Activated naive CD4-positive, alpha-beta T cell treated with anti-CD3 and anti-CD28 coated beads, Interleukin-2, amount 50 U/mL, for 16 hours (primary cell): Measurements from ENCODE around the gene CAPN8.

Experiments
- DNase-seq: peaks from one replicate; pipeline ENCODE4 v3.0.0-alpha.2; 2020

The CAPN8 gene

DNA sequence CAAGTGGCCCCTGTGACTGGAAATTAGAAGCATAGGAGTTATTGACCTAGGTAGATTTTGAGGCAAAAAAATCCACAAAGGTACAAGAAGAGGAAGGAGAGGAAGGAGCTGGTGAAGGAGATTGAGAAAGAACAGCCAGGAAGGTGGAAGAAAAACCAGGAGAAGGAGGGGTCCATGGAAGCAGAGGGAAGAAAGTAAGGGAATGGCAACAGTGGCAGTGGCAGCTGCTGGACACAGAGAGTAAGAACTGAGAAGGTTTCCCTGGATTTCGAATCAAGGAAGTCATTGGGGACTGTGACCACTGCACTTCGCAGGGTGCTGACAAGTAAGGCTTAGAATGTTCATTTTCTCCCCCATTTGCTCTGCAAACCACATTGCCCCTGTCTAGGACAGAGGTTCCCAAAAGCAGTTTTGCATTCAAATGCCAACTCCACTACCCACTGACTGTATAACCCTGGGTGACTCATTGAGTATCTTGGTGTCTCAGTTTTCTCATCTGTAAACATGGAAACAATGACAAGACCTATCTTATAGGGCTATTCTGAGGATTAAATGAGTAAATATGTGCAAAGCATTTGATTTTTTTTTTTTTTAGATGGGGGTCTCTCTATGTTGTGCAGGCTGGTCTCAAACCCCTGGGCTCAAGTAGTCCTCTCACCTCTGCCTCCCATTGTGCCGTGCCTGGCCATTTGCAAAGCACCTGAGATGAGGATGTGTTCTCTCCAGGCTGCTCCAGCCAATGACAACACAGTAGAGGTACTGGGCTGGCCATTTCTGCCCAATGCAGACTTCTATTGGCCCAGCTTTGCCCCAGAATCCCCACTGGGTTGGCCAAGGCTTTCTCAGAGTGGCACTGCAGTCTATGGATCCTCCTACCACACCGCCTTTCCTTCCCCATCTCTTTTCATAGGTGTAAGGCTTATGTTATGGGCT lies 37.5 kb upstream of the CAPN8 start:
- DNase-seq, result no peak

DNA sequence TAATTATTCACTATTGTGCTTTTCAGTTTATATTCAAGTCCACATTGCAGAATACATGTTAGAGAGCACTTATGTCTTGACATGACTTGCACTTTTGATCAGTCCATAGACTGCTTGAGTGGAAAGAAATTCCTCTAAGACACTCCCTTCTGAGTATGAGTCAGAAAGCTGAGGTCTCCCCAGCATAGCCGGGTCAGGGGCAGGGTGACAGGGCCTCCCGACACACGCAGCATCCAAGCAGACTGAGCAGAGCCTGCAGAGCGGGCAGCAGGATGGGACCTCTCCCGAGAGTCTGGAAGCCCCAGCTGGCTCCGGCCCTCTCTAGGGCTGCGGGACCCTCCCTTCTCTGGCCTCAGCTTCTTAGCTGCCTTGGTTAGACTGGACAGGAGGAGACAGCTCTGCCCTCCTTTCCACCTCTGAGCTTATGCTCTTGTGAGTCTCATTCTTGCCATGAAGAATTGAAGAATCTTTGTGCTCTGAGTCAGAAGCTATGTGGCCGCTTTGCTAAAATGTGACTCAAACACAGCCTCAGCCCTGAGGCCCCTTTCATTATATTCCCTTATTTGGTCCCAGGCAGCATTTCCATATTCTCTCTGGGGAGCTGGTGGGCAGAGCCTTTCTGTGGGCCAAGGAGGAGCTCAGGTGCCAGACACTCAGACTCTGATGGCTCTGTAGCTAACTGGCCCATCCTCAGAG lies 35.6 kb upstream of the CAPN8 start:
- DNase-seq, result no peak

DNA sequence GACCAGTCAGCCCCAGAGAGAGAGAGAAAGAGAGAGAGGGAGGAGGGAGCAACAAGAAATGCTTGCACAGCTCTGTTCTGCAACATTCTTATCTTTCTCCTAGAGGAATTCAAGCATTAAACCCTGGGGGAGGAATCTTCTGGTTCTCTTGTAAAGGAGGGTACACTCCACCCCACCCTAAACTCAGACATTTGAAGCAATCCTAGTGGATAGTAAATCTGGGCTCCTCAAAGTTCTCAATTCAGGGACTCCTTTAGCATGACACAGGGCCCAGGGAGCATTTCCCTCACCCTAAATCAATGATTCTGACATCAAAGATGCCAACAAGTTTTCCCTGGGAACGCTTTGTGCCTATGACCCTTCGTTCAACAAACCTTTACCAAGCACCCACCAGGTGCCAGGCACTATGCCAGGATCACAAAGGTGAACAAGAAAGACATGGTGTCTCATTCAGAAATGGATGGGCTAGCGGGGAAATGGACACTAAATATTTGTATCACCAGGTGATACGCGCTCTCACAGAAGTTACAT lies 35.0 kb upstream of the CAPN8 start:
- DNase-seq, result no peak

DNA sequence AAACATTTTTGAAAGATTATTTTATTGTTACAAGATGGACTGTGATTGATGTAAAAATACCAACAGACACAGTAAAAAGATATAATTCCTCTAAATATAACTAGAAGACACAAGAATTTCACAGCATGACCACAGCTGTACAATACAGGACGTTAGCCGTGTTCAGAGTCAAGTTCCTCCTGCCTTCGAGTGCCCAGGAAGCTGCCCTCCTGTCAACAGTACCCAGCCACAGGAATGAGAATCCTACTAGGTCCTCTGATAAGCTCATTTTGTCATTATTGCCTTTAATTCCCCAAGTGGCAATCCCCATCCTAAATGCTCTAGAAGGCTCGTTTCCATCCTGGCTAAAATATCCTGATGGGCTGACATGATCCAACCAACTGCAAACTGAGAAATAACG lies 30.4 kb upstream of the CAPN8 start:
- DNase-seq, result no peak

DNA sequence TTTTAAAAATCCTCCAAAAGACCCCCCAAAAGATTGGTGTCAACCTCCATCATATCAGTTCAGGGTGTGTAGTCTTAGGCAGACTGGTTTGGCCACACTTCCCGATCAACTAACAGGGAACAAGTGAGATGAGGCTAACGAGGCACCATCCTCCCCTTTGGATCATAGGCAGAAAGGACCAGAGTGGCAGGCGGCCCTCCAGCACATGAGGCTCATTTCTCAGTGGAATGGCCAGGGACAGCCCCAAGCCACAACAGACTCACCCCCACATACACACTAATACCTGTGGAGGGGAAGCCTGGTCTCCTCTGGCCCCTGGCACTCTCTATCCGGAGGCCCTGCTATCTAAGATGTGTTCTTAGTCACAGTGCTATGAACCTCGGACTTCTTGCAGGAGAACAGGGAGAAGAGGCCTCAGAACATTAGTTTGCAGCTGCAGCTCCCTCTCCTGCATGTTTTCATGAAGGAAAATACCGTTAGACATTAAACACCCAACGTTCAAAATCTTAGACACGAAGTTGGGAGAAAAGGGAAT lies 29.6 kb upstream of the CAPN8 start:
- DNase-seq, result no peak

DNA sequence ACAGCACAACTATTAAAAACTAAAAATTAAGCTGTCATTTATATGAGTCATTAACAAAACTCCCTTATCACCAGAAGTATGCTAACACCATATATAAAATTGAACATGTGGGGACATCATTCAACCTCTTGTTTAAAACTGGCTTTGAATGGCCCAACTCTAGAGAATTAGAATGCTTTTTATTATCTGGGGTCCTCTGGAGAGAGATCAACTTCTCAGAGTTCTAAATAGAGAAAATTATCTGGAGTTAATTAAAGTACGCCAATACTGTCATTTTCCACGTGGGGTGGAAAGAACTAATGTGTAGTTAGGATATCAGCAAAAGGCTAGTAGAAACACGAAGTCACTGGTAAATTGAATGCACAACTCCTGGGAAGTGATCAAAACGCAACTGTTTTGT lies 25.6 kb upstream of the CAPN8 start:
- DNase-seq, result no peak

DNA sequence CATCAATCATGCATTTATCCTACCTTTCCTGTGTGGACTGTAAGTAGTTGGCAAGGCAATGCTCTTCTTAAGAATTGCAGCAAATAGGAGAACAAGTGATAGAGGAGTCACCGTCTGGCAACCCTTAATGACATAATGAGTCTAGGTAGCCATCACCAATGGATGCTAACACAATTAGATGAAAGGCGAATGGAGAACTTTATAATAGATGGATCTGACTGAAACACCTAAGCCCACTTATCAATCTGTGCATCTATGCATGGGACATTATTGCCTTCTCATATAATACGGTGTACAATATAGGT lies 18.9 kb upstream of the CAPN8 start:
- DNase-seq, result no peak

DNA sequence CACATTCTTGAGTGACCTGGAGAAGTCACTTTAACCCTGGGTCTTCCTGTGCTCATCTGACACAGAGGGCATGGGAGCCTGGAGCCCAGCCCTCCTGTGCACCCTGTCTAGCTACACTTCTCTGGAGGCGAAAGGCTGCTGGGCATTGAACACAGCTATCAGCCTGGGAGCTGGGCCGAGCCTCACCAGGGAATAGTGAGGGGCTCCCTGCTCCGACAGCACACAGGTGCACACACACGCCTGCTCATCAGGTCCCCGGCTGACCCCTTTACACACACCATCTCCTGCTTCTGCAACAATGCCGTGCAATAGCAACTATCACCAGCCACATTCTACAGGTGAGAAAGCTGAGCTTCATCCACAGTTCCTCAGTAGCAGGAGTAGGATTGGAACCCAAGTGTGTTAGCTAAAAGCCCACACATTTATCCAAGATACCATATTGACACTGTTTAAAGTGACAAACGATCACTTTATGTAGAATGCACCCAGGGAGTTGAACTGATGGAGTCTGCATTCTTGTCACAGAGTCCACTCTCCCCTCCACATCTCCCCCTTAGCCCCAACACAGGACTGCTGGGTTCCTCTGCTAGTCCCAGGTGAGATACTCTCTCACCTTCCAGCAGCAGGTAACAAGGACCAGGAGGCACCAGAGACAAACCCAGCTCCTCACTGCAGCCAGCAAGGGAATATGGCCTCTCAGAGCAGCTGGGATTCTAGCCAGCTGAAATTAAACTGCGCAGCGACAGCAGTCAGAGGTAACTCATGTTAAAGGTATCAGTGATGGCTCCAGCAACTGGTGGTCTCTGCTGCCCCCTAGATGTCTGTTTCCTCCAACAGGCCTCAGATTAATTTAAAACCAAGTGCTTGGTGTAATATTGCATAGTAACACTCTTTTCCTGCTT lies 18.3 kb upstream of the CAPN8 start:
- peak; percentile 63 for DNase-seq

DNA sequence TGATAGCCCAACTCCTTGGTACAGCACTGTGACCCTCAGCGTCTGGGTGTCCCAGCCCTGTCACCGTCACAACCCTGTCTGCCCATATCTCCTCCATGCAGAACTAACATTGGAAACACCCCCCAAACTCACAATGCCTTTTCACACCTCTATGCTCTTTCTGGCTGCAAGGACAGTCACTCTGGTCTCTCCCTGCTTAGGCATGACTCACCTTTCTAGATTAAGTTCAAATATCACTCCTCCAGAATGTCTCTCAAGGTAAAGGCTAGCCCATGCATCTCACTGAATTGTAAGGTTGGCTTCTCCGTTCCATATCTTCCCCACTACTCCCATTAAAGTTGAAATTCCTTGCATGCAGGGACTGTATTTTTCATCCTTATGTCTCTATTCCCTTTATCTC lies 17.0 kb upstream of the CAPN8 start:
- no peak for DNase-seq

DNA sequence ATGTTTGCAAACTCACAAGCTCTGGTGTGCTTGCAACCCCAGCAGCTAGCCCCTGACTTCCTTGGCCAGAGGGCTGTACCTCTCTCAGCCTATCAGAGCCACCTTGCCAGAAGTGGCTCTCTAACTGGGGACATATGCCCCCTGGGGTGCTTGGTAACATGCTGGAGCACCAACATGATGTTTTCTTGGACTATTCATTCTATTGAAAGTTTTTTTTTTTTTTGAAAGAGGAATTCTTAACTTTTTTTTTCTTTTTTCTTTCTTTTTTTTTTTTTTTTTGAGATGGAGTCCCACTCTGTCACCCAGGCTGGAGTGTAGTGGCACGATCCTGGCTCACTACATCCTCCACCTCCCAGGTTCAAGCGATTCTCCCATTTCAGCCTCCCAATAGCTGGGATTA lies 14.7 kb upstream of the CAPN8 start:
- DNase-seq, result no peak

DNA sequence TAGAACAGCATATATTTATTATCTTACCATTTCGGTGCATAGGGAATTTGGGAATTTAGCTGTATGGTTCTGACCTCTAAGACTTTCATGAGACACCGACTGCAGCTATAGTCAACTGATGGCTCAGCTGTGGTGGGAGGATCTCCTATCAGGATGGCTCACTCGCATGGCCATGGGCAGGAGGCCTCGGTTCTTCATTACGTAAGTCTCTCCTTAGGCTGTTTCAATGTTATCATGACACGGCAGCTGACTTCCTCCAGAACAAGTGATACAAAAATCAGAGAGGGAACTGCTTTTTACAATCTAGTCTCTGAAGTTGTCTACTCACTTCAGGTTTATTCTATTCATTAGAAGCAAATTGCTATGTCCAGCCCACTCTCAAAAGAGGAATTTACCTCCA lies 13.3 kb upstream of the CAPN8 start:
- DNase-seq, result no peak

DNA sequence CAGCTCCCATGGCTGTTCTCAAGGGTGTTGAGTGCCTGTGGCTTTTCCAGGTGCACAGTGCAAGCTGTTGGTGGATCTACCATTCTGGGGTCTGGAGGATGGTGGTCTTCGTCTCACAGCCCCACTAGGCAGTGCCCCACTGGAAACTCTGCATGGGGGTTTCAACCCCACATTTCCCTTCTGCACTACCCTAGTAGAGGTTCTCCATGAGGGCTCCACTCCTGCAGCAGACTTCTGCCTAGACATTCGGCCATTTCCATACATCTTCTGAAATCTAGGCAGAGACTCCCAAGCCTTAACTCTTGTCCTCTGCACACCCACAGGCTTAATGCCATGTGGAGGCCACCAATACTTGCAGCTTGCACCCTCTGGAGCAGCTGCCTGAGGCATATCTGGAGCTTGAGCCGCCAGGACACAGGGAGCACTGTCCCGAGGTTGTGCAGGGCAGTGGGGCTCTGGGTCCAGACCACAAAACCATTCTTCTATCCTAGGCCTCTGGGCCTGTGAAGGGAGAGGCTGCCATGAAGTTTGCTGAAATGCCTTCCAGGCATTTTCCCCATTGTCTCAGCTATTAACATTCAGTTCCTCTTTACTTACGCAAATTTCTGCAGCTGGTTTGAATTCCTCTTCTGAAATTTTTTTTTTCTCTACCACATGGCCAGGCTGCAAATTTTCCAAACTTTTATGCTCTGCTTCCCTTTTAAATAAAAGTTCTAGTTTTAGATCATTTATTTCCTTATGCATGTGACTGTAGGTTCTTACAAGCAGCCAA lies 8.8 kb upstream of the CAPN8 start:
- DNase-seq, result no peak

DNA sequence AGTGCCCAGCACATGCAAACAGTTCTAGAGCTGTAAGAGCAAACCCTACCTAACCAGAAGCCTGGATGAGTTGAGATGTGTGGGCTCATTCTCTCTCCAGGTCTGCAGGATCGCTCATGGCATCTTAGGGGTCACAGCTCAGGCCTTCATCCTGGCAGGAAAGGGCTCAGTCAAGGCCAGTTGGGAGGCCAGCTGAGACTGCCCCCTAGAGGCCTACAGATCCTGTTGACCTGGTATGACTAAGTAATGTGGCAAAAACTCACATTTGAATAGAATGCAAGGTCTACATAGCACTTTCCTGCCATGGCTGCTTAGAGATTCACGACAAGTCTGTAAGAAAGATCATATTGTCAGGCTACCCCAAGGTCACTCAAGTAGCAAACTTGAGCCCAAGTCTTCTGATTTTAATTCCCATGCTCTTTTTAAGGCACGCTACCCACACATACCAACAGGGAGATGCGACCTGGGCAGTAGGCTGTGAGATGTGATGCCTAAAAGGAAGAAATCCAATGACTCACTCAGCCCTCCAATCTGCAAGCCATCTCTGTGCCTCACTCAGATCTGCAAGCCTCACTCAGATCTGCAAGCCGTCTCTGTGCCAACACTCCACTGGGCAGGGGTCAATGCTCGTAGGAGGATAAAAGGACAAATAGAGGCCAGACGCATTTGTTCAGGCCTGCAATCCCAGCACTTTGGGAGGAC lies 5.1 kb upstream of the CAPN8 start:
- peak; percentile 12 for DNase-seq

DNA sequence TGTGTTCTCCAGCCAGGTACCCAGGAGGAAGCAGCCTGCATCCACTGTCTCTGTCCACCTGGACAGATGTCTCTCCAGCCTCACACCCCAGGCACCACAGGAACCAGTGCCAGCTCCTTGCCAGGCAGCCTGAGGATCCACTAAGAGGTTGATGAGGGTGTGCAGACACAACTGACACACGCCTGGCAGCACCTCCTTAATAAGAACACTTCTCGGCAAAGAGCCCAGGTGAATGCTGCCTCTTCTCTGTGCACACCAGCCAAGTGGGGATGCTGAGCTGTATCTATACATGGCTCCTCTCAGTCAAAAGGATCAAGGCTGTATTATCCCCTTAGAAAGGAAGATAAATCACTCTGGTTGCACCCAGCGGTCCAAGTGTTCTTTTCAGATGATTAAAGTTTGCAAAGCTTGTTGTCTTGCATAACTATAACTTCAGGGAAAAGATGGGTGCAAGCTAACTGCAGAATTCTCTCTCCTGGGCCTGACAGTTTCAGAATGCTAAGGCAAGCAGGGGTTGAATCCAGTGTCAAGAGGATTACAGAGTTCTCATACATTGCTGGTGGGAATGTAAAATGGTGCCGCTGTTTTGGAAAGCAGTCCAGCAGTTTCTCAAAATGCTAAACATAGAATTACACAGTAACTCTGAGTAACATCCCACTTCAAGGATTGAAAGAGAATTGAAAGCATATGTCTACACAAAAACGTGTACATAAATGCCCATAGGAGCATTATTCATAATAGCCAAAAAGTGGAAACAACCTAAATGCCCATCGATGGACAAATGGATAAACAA lies 3.7 kb upstream of the CAPN8 start:
- no peak for DNase-seq

DNA sequence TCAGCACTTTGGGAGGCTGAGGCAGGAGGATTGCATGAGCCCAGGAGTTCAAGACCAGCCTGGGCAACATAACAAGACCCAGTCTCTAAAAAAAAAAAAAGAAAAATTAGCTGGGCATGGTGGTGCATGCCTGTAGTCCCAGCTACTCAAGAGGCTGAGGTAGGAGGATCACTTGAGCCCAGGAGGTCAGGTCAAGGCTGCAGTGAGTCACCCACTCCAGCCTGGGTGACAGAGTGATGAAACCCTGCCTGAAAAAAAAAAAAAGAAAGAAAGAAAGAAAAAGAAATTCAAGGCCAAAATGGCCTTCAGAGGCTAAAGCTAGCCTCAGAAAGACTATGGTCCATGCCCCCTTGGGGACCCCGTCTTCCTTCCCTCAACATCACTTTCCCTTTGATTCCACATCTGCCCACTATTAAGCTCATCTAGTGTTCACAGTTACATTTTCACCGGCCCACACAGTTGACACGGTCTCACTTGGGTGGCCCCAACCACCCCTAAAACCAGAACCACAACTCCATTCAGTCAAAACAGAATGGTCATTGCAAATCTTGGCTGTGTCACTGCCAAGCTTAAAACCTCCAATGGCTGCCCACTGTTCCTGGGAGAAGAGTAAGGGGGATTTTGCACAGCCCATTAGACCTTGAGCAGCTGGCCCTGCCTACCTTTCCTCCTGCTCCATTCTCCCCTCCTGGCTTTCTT lies 2.1 kb upstream of the CAPN8 start:
- no peak for DNase-seq

DNA sequence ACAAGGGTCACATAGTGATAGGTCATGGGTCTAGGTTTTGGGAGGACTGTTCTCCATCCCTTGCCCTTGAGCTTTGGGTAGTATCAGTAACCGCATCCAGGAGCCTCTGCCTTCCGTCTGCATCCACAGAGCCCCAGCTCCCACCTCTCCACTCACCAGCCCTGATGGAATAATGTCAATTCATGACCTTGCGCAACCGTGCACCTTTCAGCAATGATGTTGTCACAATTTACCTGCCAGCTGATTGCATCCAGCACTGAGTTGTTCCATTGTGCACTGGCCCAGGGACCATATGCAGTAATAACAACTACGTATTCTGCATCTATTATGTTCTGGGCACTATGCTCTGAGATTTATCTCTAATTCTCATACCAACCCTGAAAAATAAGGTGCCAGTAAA lies 1.4 kb downstream of the CAPN8 start:
- DNase-seq, result no peak

DNA sequence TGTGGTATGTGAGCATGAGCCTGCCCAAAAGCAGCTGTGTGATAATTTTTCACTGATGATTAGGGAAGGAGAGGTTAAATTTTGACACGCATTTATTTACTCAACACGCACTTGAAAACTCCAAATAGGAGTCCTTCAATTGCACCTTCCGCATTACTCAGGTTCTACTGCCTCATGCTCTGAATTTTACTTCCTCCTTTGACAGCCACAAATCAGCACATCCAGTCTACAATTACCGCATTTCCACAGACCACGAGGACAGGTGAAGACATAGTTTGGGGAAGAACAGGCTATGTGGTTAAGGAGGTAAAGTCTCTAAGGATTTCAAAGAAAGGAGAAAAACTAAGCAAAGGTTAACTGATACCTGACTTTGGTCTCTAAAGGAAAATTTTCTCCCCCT lies 2.6 kb downstream of the CAPN8 start:
- no peak for DNase-seq

DNA sequence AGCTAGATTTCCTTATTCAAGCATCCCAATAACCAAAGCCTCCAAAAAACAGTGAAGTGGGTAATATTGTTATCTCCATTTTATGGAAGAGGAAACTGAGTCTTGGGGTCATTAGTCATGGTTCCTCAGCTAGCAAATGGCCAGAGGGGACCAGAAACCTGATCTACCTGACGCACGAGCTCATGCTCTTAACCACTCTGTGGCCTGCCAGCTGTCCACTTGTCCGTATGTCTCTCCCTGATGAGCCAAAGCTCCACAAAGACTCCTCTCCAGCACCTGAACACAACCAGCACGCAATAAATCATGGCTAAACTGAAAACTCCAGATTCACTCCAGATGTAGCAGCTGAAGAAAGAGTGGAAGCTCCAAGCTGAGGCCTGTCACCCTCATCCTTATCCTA lies 5.8 kb downstream of the CAPN8 start:
- no peak for DNase-seq

DNA sequence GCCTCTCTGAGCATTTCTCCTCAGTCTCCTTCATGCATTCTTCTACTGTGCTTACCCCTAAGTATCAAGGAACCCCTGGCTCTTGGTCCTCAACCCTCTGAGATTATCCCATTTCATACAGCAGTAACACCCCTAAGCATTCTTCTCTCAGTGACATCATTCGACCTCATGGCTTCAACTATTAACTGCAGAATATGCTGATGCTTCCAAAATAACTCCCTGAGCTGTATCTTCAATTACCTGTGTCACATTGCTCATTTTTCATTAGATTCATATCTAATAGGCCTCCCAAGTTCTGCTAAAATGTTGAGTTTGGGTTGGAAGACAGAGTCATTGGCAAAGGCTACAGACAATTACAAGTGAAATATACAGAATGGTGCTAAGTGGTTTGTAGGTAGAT lies 7.5 kb downstream of the CAPN8 start:
- DNase-seq, result no peak

DNA sequence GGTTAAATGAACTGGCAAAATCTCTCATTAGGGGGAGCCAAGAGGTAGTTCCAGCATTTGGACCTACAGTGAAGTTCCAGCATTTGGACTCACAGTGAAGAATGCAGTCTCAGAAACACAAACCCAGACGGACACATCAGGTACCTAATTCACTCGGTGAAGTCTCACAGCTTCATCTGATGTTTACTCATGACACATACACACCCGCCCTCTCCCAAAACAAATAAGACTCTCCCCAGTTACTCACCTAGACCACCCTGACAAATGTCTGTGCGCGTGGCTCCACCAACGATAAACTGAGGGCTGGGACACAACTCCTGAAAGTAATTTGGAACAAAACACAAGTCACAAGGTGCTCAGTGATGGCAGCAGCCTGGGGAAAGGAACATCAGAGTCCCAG lies 11.4 kb downstream of the CAPN8 start:
- DNase-seq, result no peak
